ENCODE data around the gene HS6ST2.

HS6ST2 gene

DNA sequence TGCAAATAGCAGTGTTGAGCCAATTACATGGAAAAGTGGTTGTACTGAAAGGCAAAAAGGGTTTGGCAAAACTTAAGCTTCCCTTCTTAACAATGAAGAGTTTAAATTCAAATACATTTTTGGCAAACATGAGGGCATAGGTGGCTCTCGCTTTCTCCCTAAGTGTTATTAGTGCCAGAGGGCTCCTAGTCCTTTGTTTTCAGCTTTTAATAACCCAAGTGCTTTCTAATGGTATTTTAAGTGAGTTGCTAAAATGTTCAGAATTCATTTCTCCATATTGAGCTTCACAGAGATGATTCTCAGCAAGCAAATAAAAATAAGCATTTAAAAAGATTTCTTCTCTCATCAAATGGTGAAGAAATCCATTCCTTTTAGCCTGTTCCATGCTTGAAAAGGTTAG is 123.7 kb downstream of the HS6ST2 start:
- no peak overlapping the region for H3K4me3 ChIP-seq (ENCODE audit: severe bottlenecking)
- no peaks in the 10 kb centered on the region for H3K9me3 ChIP-seq (ENCODE audit: severe bottlenecking)
- H3K27ac ChIP-seq (ENCODE audit: poor library complexity, severe bottlenecking), result no peak overlapping the region
- H3K36me3 ChIP-seq (ENCODE audit: low read depth), result no peaks in the 10 kb centered on the region
- H3K27me3 ChIP-seq (ENCODE audit: insufficient read depth, poor library complexity, severe bottlenecking), result no peaks in the 10 kb centered on the region
- H3K4me1 ChIP-seq (ENCODE audit: insufficient read depth, poor library complexity, severe bottlenecking), result no peaks in the 10 kb centered on the region
- TF ChIP-seq, protein P1, sequence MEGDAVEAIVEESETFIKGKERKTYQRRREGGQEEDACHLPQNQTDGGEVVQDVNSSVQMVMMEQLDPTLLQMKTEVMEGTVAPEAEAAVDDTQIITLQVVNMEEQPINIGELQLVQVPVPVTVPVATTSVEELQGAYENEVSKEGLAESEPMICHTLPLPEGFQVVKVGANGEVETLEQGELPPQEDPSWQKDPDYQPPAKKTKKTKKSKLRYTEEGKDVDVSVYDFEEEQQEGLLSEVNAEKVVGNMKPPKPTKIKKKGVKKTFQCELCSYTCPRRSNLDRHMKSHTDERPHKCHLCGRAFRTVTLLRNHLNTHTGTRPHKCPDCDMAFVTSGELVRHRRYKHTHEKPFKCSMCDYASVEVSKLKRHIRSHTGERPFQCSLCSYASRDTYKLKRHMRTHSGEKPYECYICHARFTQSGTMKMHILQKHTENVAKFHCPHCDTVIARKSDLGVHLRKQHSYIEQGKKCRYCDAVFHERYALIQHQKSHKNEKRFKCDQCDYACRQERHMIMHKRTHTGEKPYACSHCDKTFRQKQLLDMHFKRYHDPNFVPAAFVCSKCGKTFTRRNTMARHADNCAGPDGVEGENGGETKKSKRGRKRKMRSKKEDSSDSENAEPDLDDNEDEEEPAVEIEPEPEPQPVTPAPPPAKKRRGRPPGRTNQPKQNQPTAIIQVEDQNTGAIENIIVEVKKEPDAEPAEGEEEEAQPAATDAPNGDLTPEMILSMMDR (IDR thresholded peaks at IDR 0.05; ENCODE audit: poor library complexity, severe bottlenecking), result no peak
- ATAC-seq (ENCODE audit: low read depth) (no peak), DNase-seq (ENCODE audit: low spot score) (no peak)

DNA sequence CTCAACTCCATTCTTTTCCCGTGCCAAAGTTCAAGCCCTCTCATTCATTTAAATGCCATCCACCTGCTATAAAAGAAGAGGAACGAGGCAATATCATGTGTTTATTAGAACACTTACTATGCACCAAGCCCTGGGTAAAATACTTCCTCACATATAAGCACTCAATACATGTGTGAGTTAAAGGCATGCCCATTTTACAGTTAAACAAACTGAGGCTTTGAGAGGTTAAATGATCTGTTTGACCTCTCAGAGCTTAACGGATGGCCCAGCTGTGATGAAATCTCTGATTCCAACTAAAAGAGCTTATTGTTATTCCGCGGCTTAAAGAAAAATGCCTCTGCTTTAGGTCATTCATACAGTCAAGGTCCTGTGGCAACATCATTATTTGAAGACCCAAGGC is 124.3 kb downstream of the HS6ST2 start:
- Histone ChIP-seq H3K4me1 (ENCODE audit: insufficient read depth, poor library complexity, severe bottlenecking) (no peaks in the 10 kb centered on the region), H3K27me3 (ENCODE audit: insufficient read depth, poor library complexity, severe bottlenecking) (no peaks in the 10 kb centered on the region), H3K27ac (ENCODE audit: poor library complexity, severe bottlenecking) (no peak overlapping the region), H3K4me3 (ENCODE audit: severe bottlenecking) (no peak overlapping the region), H3K9me3 (ENCODE audit: severe bottlenecking) (no peaks in the 10 kb centered on the region), H3K36me3 (ENCODE audit: low read depth) (no peaks in the 10 kb centered on the region)
- no peak for DNase-seq (ENCODE audit: low spot score)
- no peak for ATAC-seq (ENCODE audit: low read depth)
- TF ChIP-seq, protein P1 (IDR thresholded peaks at IDR 0.05; ENCODE audit: poor library complexity, severe bottlenecking), result no peak

DNA sequence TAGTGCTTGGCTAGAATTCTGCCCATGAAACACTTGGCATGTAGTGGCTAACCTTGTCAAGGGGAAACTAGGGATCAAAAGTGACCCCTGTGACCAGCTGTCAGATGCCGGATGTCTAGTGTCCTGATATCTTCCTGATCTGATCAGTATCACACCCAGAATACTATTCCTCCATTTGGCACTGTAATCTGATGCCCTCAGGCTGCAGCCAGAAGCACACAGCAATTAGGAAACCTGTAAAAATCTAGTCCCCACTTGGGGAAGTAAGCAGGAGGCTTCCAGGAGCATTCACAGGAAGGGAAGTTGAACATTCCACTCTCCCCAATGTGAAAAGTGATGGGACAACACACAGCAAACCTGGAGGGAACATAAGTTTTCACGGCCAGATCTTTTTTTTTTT is 125.1 kb downstream of the HS6ST2 start:
- no peak overlapping the region for H3K4me3 ChIP-seq (ENCODE audit: severe bottlenecking)
- no peaks in the 10 kb centered on the region for H3K4me1 ChIP-seq (ENCODE audit: insufficient read depth, poor library complexity, severe bottlenecking)
- TF ChIP-seq, protein P1 (IDR thresholded peaks at IDR 0.05; ENCODE audit: poor library complexity, severe bottlenecking), result no peak
- no peaks in the 10 kb centered on the region for H3K36me3 ChIP-seq (ENCODE audit: low read depth)
- no peak for ATAC-seq (ENCODE audit: low read depth)
- no peaks in the 10 kb centered on the region for H3K9me3 ChIP-seq (ENCODE audit: severe bottlenecking)
- DNase-seq (ENCODE audit: low spot score), result no peak
- H3K27me3 ChIP-seq (ENCODE audit: insufficient read depth, poor library complexity, severe bottlenecking), result no peaks in the 10 kb centered on the region
- H3K27ac ChIP-seq (ENCODE audit: poor library complexity, severe bottlenecking), result no peak overlapping the region

DNA sequence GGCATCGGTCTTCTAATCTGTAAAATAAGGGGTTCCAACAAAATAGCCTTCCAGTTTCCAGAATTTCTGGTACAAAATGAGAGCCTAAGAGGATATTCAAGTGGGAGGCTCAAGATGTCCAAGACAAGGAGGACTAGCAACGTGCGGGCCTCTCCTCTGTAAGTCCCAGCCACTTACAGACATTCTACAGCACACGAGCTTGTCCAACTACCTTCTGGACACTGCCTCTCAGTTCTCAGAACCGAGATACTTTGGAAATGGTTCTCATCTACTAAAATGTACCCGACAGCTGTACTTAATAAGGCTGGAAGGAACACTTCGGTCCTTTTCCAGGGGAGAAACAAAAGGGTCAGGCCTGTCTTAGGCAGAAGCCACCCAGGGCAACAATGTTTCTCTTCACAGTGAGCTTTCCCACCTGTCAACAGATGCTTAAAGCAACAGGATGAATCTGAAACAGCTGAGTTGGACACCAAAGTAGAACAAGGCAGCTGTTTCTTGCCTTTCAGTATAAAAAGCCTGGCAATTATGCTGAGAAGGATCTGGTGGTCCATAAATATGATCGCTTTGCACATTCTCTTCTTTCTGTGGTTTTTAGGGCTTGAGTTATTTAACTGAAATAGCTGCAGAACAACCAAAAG is 127.0 kb downstream of the HS6ST2 start:
- Histone ChIP-seq H3K36me3 (ENCODE audit: low read depth) (no peaks in the 10 kb centered on the region), H3K4me1 (ENCODE audit: insufficient read depth, poor library complexity, severe bottlenecking) (no peaks in the 10 kb centered on the region), H3K27me3 (ENCODE audit: insufficient read depth, poor library complexity, severe bottlenecking) (no peaks in the 10 kb centered on the region), H3K27ac (ENCODE audit: poor library complexity, severe bottlenecking) (no peak overlapping the region), H3K4me3 (ENCODE audit: severe bottlenecking) (no peak overlapping the region), H3K9me3 (ENCODE audit: severe bottlenecking) (no peaks in the 10 kb centered on the region)
- TF ChIP-seq, protein P1 (IDR thresholded peaks at IDR 0.05; ENCODE audit: poor library complexity, severe bottlenecking), result no peak
- DNase-seq (ENCODE audit: low spot score), result no peak
- ATAC-seq (ENCODE audit: low read depth), result no peak

DNA sequence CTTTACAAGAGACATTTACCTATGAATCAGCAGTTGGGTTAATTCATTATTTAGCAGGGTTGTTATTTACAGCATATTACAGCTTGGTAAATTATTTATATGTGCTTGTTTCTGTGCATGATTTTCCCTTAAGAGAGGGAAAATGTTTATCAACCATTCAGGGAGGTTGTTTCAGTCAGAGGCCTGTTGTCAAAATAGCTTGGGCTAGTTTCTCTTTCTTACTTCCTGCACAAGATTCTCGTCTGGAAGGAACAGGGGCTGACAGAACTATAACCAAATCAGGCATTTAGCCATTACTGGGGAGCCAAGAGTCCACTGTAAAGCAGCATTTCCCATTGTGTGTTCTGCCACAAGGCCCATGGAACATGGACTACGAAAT is 135.8 kb downstream of the HS6ST2 start:
- DNase-seq (ENCODE audit: low spot score) (no peak), ATAC-seq (ENCODE audit: low read depth) (no peak)
- no peaks in the 10 kb centered on the region for H3K27me3 ChIP-seq (ENCODE audit: insufficient read depth, poor library complexity, severe bottlenecking)
- TF ChIP-seq, protein P1 (IDR thresholded peaks at IDR 0.05; ENCODE audit: poor library complexity, severe bottlenecking), result no peak
- H3K4me1 ChIP-seq (ENCODE audit: insufficient read depth, poor library complexity, severe bottlenecking), result no peaks in the 10 kb centered on the region
- no peaks in the 10 kb centered on the region for H3K36me3 ChIP-seq (ENCODE audit: low read depth)
- no peaks in the 10 kb centered on the region for H3K9me3 ChIP-seq (ENCODE audit: severe bottlenecking)
- H3K27ac ChIP-seq (ENCODE audit: poor library complexity, severe bottlenecking), result no peak overlapping the region
- no peak overlapping the region for H3K4me3 ChIP-seq (ENCODE audit: severe bottlenecking)

Data from RWPE2 (cell line).